ENCODE results near the gene LRRC49. TPM values are rescaled to one million over a fixed set of nuclear protein-coding genes. Genes with fewer than 3 reads are reported as not detected.
"Not testable (repeated sequence)": the region's sequence is repeated elsewhere in the genome, so short reads cannot be mapped to it uniquely, and the experiment has no call there.

The LRRC49 gene
- total RNA-seq, 6 experiments from 2014 or later = 0.25 to 0.79 (median 0.57) TPM

GRCh38 chr15:70976851-70977250 lies 84.2 kb downstream of the LRRC49 start:
- no peak for DNase-seq
- no peaks in the 10 kb centered on the region for H3K27me3 ChIP-seq
- 84% methylated on average over 2 of the region's 2 CpGs for WGBS (ENCODE audit: insufficient coverage, low coverage, low lambda C conversion rate, missing lambda C conversion rate)
- ATAC-seq = no peak
- intact Hi-C loops (cut with DNase I) = no loop called here
- no peak overlapping the region for H3K4me3 ChIP-seq
- TF ChIP-seq POLR2A (IDR thresholded peaks at IDR 0.05) = no peak
- TF ChIP-seq CTCF (IDR thresholded peaks at IDR 0.05) = no peak
- H3K9me3 ChIP-seq = no peaks in the 10 kb centered on the region
- no peak overlapping the region for H3K27ac ChIP-seq
- H3K4me1 ChIP-seq = no peaks in the 10 kb centered on the region
- H3K36me3 ChIP-seq = no peaks in the 10 kb centered on the region

GRCh38 chr15:70995383-70995970 lies 102.9 kb downstream of the LRRC49 start:
- no peak for DNase-seq
- ATAC-seq = no peak

GRCh38 chr15:70998319-70998718 lies 105.7 kb downstream of the LRRC49 start:
- H3K27ac ChIP-seq = no peak overlapping the region
- H3K36me3 ChIP-seq = no peaks in the 10 kb centered on the region
- no peak overlapping the region for H3K4me3 ChIP-seq
- TF ChIP-seq CTCF (IDR thresholded peaks at IDR 0.05) = no peak
- no peak for TF ChIP-seq POLR2A (IDR thresholded peaks at IDR 0.05)
- no peaks in the 10 kb centered on the region for H3K4me1 ChIP-seq
- no peak for ATAC-seq
- no peak for DNase-seq
- no peaks in the 10 kb centered on the region for H3K9me3 ChIP-seq
- intact Hi-C loops (cut with DNase I) = no loop called here
- H3K27me3 ChIP-seq = no peaks in the 10 kb centered on the region

More at GRCh38 chr15:70995383-70995970, 102.9 kb downstream of the LRRC49 start:
- TF ChIP-seq POLR2A (IDR thresholded peaks at IDR 0.05) (no peak), CTCF (IDR thresholded peaks at IDR 0.05) (no peak)
- Histone ChIP-seq H3K36me3 (no peaks in the 10 kb centered on the region), H3K4me3 (no peak overlapping the region), H3K27ac (no peak overlapping the region), H3K4me1 (no peaks in the 10 kb centered on the region), H3K27me3 (no peaks in the 10 kb centered on the region), H3K9me3 (no peaks in the 10 kb centered on the region)
- WGBS (ENCODE audit: insufficient coverage, low coverage, low lambda C conversion rate, missing lambda C conversion rate) = 32% methylated on average over 5 of the region's 5 CpGs
- intact Hi-C loops (cut with DNase I) = no loop called here

GRCh38 chr15:71002316-71002715 lies 109.7 kb downstream of the LRRC49 start:
- TF ChIP-seq POLR2A (IDR thresholded peaks at IDR 0.05) (no peak), CTCF (IDR thresholded peaks at IDR 0.05) (no peak)
- Histone ChIP-seq H3K4me1 (no peaks in the 10 kb centered on the region), H3K4me3 (no peak overlapping the region), H3K36me3 (no peaks in the 10 kb centered on the region), H3K27ac (no peak overlapping the region), H3K27me3 (no peaks in the 10 kb centered on the region), H3K9me3 (no peaks in the 10 kb centered on the region)
- intact Hi-C loops (cut with DNase I) = no loop called here
- 62% methylated on average over 1 of the region's 1 CpG for WGBS (ENCODE audit: insufficient coverage, low coverage, low lambda C conversion rate, missing lambda C conversion rate)
- ATAC-seq (no peak), DNase-seq (no peak)

GRCh38 chr15:71003319-71003718 lies 110.7 kb downstream of the LRRC49 start:
- no peaks in the 10 kb centered on the region for H3K4me1 ChIP-seq
- no peaks in the 10 kb centered on the region for H3K36me3 ChIP-seq
- no peaks in the 10 kb centered on the region for H3K27me3 ChIP-seq
- ATAC-seq = no peak
- no peaks in the 10 kb centered on the region for H3K9me3 ChIP-seq
- TF ChIP-seq CTCF (IDR thresholded peaks at IDR 0.05) = no peak
- TF ChIP-seq POLR2A (IDR thresholded peaks at IDR 0.05) = no peak
- H3K27ac ChIP-seq = no peak overlapping the region
- DNase-seq = no peak
- intact Hi-C loops (cut with DNase I) = no loop called here
- H3K4me3 ChIP-seq = no peak overlapping the region

GRCh38 chr15:71004506-71004905 lies 111.9 kb downstream of the LRRC49 start:
- DNase-seq; H3K27ac ChIP-seq; ATAC-seq; H3K36me3 ChIP-seq; H3K4me1 ChIP-seq; H3K27me3 ChIP-seq; intact Hi-C loops (cut with DNase I); H3K4me3 ChIP-seq; H3K9me3 ChIP-seq: not testable (repeated sequence)
- 100% methylated on average over 4 of the region's 4 CpGs for whole genome bisulfite sequencing (ENCODE audit: insufficient coverage, low coverage, low lambda C conversion rate, missing lambda C conversion rate)
